ENCODE results near the gene AMN. TPM values are rescaled to one million over a fixed set of nuclear protein-coding genes. Genes with fewer than 3 reads are reported as not detected.
A peak's percentile ranks its signal among the peaks of the same experiment; 100 is the strongest.

Gene AMN
- total RNA-seq, 1 donor from 2014 or later: 12.4 TPM

- peak; percentile 0 for ATAC-seq
Observed at GRCh38 chr14:102929241-102930137, 7.0 kb downstream of the AMN start.

- ATAC-seq: no peak
Observed at GRCh38 chr14:102930138-102930752, 7.8 kb downstream of the AMN start.

GRCh38 chr14:102930753-102931579 is 8.5 kb downstream of the AMN start:
- ATAC-seq: no peak

GRCh38 chr14:102931580-102932285 is 9.3 kb downstream of the AMN start:
- no peak for ATAC-seq

- no peak for ATAC-seq
Observed at GRCh38 chr14:102932484-102933248, 10.2 kb downstream of the AMN start.

- no peak for ATAC-seq
Observed at GRCh38 chr14:102933618-102934231, 11.3 kb downstream of the AMN start.

- no peak for ATAC-seq
Observed at GRCh38 chr14:102935756-102936155, 13.3 kb downstream of the AMN start.

GRCh38 chr14:102937331-102938175 is 15.1 kb downstream of the AMN start:
- no peak for ATAC-seq

- ATAC-seq: no peak
Observed at GRCh38 chr14:102938191-102938590, 15.7 kb downstream of the AMN start.

GRCh38 chr14:102939329-102939728 is 16.9 kb downstream of the AMN start:
- ATAC-seq: no peak

- ATAC-seq: peak; percentile 80
Observed at GRCh38 chr14:102939820-102940561, 17.5 kb downstream of the AMN start.

GRCh38 chr14:102940729-102941362 is 18.4 kb downstream of the AMN start:
- no peak for ATAC-seq

- no peak for ATAC-seq
Observed at GRCh38 chr14:102941419-102942011, 19.1 kb downstream of the AMN start.

GRCh38 chr14:102942069-102942468 is 19.6 kb downstream of the AMN start:
- no peak for ATAC-seq

GRCh38 chr14:102943454-102943853 is 21.0 kb downstream of the AMN start:
- ATAC-seq: no peak

GRCh38 chr14:102943979-102944378 is 21.5 kb downstream of the AMN start:
- ATAC-seq: no peak

GRCh38 chr14:102944448-102945330 is 22.2 kb downstream of the AMN start:
- ATAC-seq: no peak
